ENCODE data around the gene PELI3. TPM values are rescaled to one million over a fixed set of nuclear protein-coding genes. Genes with fewer than 3 reads are reported as not detected.

The PELI3 gene
- total and polyA plus RNA-seq, 2 donors (not counting 1 experiment from before 2014, with no cell fraction given), result 3.2 to 15.6 TPM

DNA sequence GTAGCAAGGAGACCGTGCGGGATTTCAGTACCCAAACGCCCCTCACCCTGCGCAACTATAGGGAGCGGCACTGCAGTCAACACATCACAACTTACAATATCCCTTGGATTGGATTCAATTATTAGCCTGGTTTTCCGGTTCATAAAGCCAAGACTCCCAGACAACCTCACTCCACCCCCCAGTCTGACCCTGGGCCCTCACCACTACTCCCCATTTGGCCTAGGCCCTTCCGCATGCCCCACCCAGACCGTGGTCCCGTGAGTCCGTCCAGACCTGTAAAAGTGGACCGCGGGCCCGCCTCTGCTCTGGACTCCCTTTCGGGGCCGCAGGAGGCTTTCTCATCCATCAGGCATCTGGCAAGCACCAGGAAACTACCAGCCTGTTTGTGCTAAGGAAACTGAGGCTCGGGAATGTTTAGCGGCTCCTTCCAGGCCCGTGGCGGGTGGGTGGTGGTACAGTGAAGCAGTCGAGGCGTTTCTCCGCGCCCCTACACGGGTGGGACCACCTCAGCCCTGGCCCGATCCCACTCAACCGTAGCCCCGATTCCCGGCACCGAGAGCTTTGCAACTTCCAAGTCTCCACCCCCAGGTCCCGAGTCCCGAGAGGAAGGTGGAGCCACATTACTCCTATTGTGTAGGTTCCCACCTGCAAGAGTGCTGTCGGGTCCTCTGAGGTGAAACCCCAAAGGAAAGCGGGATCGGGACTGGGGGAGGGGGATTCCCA lies 12.8 kb downstream of the PELI3 start:
- peaks cover 20% of the 10 kb centered on the region for H3K4me1 Mint-ChIP-seq
- ChIA-PET CTCF (interaction anchor here (0.5 to 3.6 kb wide), 20 partner anchors 11 to 199 kb away, joined by 3 to 45 read pairs (median 5); partner anchors contain the start of genes BBS1, MRPL11, PELI3 and RBM4), POLR2A (interaction anchor here (0.6 to 2.2 kb wide), 11 partner anchors 11 to 364 kb away, joined by 3 to 18 read pairs (median 5); partner anchors contain the start of genes BBS1, MRPL11, PELI3 and RBM4)
- Histone ChIP-seq H3K9me3 (ENCODE audit: control extremely low read depth in 1 of 3, control insufficient read depth in 2 of 3, insufficient read depth in 1 of 3, low read length in 2 of 3) (no peaks in the 10 kb centered on the region), H3K79me2 (ENCODE audit: control insufficient read depth, insufficient read depth, low read length) (peaks cover 12% of the 10 kb centered on the region), H2AFZ (ENCODE audit: insufficient read depth, low read depth, low read length, poor library complexity, severe bottlenecking) (peak overlapping the region; percentile 94), H3K36me3 (replicated peaks in 1 of 2; ENCODE audit: control extremely low read depth in 1 of 2, control insufficient read depth in 1 of 2, extremely low read depth in 1 of 2, insufficient read depth in 2 of 2, low read length in 1 of 2) (peaks cover 0 to 7% of the 10 kb centered on the region in 2 experiments), H3K27ac (ENCODE audit: low read length in 2 of 2) (peak overlapping the region; percentile 59 to 85), H3K27me3 (replicated peaks in 1 of 4; ENCODE audit: control extremely low read depth in 1 of 4, control insufficient read depth in 3 of 4, insufficient read depth in 4 of 4, low read length in 3 of 4) (no peaks in the 10 kb centered on the region), H3K9ac (ENCODE audit: low read length) (peak overlapping the region; percentile 76), H4K20me1 (ENCODE audit: control insufficient read depth, insufficient read depth, low read length, poor library complexity, severe bottlenecking) (no peaks in the 10 kb centered on the region), H3K4me3 (ENCODE audit: control extremely low read depth in 1 of 5, extremely low read depth in 1 of 5, insufficient read depth in 1 of 5, low read depth in 2 of 5, low read length in 4 of 5) (peak overlapping the region; percentile 32 to 92 (median 71)), H3K4me1 (ENCODE audit: control insufficient read depth in 2 of 2, insufficient read depth in 2 of 2, low read length in 2 of 2) (peaks cover 10 to 20% of the 10 kb centered on the region in 2 donors), H3K4me2 (replicated peaks; ENCODE audit: low read depth, low read length, poor library complexity, severe bottlenecking) (peak overlapping the region; percentile 88)
- H3K27ac Mint-ChIP-seq, result peak overlapping the region; percentile 93
- TF ChIP-seq, protein P1, sequence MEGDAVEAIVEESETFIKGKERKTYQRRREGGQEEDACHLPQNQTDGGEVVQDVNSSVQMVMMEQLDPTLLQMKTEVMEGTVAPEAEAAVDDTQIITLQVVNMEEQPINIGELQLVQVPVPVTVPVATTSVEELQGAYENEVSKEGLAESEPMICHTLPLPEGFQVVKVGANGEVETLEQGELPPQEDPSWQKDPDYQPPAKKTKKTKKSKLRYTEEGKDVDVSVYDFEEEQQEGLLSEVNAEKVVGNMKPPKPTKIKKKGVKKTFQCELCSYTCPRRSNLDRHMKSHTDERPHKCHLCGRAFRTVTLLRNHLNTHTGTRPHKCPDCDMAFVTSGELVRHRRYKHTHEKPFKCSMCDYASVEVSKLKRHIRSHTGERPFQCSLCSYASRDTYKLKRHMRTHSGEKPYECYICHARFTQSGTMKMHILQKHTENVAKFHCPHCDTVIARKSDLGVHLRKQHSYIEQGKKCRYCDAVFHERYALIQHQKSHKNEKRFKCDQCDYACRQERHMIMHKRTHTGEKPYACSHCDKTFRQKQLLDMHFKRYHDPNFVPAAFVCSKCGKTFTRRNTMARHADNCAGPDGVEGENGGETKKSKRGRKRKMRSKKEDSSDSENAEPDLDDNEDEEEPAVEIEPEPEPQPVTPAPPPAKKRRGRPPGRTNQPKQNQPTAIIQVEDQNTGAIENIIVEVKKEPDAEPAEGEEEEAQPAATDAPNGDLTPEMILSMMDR (IDR thresholded peaks at IDR 0.05), result no peak
- TF ChIP-seq EZH2 (IDR thresholded peaks at IDR 0.05; ENCODE audit: borderline replicate concordance, insufficient read depth, low read depth, low read length, poor library complexity, severe bottlenecking), result no peak
- no peaks in the 10 kb centered on the region for H3K9me3 Mint-ChIP-seq (ENCODE audit: insufficient read depth)
- peak overlapping the region; percentile 92 for H3K4me3 Mint-ChIP-seq
- DNase-seq, result no peak
- H3K27me3 Mint-ChIP-seq, result no peaks in the 10 kb centered on the region
- intact Hi-C loops (cut with micrococcal nuclease), result loop anchor here (1.0 to 2.0 kb wide), 6 partner anchors 13 to 199 kb away; partner anchors contain the start of genes ACTN3, BBS1, PELI3 and ZDHHC24
- WGBS (ENCODE audit: insufficient coverage), result 4% methylated on average over 28 of the region's 34 CpGs
- no peak for ATAC-seq (ENCODE audit: low read depth)
